ENCODE data around the gene CCDC82.
"Not testable (repeated sequence)": the region's sequence is repeated elsewhere in the genome, so short reads cannot be mapped to it uniquely, and the experiment has no call there.

CCDC82 gene

DNA sequence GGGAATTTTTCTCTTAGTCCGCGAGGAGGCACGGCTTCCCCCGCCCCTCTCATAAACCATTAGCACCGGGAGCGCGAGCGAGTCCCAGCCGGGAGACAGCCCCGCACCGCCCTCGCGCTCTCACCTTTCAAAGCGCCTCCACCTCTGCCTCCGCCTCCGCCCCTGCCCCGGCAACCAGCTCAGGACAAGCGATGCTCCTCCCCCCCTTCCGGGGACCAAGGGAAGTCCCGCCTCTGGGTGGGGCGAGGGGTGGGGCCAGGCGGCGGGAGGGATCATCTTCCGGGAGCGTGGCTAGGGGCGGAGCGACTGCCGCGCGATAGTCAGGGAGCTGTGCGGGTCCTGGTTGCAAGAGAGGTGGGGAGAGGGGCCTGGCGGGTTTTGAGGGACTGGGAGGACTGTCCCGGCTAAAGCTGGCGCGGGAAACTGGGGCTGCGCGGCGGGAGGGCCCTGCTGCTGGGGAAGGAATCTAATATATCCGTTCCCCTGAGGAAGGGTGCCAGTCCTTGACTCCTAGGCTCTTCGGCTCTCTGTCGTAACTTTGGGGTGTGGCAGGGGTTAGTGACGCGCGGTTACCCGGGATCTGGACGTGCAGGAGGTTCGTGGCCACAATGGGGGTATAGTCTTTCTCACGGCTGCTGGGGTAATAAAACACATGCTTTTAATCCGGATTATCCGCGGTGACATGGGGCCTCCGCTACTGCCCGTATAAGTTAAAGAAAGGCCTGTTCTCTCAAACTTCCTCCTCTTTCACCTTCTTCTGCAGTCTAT is at the start of gene CCDC82, which contains the start of gene JRKL:
Gene CCDC82, minus strand, starts transcription at position 193 of the 768 bp plus-strand sequence. CDS start 5,165 bp downstream, outside the sequence.
Gene JRKL, plus strand, starts transcription at position 294 of the 768 bp plus-strand sequence. CDS start 637 bp downstream, outside the sequence.
- peak; percentile 91 for DNase-seq (ENCODE audit: low spot score)

DNA sequence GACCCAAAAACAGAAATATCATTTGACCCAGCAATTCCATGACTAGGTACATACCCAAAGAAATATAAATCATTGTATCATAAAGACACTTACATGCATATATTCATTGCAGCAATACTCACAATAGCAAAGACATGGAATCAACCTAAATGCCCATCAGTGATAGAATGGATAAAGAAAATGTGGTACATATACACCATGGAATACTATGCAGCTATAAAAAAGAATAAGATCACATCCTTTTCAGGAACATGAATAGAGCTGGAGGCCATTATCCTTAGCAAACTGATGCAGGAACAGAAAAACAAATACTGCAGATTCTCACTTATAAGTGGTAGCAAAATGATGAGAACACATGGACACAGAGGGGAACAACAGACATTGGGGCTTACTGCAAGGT is 42.9 kb upstream of the CCDC82 start:
- DNase-seq (ENCODE audit: low spot score) = not testable (repeated sequence)

DNA sequence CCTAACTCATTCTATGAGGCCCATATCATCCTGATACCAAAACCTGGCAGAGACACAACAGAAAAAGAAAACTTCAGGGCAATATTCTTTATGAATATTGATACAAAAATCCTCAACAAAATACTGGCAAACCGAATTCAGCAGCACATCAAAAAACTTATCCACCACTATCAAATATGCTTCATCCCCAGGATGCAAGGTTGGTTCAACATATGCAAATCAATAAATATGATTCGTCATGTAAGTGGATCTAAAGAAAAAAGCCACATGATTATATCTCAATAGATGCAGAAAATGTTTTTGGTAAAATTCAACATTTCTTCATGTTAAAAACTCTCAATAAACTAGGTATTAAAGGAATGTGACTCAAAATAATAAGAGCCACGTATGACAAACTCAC is 41.0 kb upstream of the CCDC82 start:
- no peak for DNase-seq (ENCODE audit: low spot score)

DNA sequence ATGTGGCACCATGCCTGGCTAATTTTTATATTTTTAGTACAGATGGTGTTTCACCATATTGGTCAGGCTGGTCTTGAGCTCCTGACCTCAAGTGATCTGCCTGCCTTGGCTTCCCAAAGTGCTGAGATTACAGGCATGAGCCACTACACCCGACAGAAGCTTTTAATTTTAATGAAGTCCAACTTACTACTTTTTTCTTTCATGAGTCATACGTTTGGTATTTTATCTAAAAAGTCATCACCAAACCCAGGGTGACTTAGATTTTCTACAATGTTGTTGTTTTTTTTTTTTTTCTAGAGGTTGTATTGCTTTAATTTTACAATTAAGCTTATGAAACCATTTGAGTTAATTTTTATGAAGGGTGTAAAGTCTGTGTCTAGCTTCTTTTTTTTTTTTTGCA is 35.0 kb upstream of the CCDC82 start:
- peak; percentile 45 for DNase-seq (ENCODE audit: low spot score)

DNA sequence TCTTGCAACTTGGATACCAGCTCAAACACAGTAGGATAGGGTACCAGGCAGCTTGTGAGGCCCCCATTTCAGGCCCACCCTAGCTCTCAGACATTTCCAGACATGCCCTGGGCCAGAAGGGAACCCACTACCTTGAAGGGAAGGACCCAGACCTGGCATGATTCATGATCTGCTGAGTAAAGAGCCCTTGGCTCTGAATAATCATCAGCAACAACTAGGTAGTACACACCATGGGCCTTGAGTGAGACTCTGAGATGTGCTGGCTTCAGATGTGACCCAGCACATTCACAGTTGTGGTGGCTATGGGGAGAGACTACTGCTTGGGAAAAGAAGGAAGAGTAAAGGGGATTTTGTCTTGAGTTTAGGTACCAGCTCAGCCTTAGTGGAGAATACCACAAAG is 23.7 kb upstream of the CCDC82 start:
- DNase-seq (ENCODE audit: low spot score) = no peak

DNA sequence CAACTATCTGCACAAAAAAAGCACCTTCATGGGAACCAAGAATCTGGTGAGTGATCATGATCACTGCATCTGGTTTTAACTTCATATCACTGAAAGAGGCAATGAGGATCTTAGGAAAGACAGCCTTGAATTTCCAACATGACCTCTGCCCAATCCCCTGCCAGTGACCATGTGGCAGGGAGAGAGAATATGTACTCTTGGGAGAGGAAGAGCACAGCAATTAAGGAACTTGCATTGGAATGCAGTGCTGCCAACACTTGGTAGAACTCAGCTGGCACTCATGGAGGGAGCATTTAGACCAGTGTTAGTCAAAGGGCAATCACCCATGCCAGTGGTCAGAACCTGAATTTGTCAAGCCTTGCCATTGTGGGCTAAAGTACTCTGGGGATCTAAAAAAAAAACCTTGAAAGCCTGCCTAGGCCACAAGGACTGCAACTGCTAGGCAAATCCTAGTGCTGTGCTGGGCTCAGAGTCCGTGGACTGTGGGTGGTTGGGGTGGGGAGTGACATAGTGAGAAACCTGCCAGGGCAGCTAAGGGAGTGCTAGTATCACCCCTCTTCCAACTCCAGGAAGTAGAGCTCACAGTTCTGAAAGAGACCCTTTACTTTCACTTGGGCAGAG is 23.2 kb upstream of the CCDC82 start:
- no peak for DNase-seq (ENCODE audit: low spot score)

DNA sequence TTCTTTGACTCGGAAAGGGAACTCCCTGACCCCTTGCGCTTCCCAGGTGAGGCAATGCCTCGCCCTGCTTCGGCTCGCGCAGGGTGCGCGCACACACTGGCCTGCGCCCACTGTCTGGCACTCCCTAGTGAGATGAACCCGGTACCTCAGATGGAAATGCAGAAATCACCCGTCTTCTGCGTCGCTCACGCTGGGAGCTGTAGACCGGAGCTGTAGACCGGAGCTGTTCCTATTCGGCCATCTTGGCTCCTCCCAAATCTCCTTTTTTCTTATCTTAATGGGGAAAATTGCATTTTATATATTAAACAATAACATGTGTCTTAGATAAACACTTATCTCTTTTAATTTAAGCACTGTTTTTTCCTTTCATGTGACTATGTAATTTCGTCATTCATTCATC is 21.7 kb upstream of the CCDC82 start:
- DNase-seq (ENCODE audit: low spot score) = not testable (repeated sequence)

DNA sequence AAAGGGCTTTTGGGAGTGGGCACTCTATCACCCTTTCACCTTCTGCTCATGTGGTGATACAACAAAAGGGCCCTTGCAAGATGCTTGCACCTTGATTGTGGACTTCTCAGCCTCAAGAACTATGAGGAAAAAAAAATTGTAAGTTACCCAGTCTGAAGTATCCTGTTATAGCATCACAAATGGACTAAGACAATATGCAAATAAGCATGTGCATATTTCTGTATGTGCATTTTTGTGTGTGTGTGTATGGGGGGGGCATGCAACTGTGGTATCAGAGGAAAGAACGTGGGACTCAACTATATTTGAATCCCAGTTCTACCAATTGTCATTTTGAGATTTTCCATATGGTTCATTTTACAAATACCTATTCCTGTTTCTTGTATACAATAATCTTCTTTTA is 11.0 kb upstream of the CCDC82 start:
- no peak for DNase-seq (ENCODE audit: low spot score)

DNA sequence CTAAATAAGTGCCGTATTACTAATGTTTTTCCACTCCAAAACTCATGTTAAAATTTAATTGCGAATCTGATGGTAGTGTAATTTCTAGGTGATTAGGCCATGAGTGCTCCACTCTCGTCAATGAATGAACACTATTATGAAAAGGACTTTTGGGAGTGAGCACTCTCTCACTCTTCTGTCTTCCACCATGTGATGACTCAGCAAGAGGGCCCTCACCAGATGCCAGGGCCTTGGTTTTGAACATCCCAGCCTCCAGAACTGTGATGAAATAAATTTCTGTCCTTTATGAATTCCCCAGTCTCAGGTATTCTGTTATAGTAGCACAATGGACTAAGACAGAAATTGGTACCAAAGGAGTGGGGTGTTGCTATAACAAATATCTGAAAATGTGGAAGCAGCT is 8.2 kb upstream of the CCDC82 start:
- no peak for DNase-seq (ENCODE audit: low spot score)

DNA sequence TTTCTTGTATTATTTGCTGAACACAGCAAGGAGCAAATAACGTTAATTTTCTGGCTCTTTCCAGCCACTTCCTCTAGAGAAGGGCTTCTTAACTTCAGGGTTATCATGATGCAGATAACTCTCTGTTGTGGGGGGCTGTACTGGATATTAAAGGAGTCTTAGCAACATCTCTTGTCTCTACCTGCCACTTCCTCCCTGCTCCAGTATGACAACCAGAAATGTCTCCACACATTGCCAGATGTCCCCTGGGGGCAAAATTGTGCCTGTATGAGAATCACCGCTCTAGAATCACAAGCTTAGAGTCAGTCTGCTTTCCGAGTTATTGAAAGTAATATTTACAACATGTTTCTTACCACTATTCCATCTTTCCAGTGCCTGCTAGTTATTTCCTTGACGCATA is 6.9 kb upstream of the CCDC82 start:
- no peak for DNase-seq (ENCODE audit: low spot score)

DNA sequence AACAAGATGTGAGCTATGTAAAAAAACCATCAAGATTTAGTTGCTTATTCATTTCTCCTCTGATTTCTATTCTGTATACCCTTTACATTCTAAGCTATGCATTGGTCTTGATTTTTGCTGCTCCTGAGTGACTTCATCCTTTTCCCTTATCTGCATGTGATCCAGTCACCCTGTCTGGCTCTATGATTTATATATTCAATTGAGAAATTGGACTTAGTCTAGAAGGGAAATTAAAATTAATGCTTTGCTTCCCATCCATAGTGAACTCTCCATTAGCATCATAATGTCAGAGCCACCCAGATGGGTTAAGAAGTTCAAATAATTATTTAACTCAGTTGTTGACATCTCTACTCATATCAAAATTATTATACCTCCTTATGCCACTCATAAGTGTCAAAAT is 5.1 kb upstream of the CCDC82 start:
- no peak for DNase-seq (ENCODE audit: low spot score)

DNA sequence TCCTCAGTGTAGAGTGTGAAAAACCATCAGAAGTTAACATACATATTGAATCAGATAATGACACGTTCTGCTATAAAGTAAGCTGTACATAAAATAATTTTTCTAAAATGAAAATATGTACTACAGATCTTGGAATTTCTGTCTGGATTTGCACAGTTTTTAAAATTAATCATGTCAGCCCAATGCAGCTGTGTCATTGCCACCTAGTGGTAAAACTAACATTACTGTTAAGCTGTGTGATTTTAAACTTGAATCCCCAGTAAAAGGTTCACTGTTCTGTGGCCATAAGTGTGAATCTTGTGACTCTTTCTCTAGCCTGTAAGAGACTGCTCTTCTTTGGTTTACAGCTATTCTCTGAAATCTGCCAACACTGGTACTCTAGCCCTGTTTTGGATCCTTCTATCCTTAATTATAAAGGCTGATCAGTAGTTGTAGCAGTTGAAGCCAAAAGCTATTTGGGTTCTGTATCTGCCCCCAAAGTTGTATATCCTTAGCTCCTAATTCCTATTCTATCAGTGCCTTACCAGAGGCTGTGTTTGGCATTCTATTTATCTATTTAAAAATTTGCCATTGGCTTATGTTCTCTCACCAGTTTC is 4.1 kb upstream of the CCDC82 start:
- DNase-seq (ENCODE audit: low spot score) = peak; percentile 62

DNA sequence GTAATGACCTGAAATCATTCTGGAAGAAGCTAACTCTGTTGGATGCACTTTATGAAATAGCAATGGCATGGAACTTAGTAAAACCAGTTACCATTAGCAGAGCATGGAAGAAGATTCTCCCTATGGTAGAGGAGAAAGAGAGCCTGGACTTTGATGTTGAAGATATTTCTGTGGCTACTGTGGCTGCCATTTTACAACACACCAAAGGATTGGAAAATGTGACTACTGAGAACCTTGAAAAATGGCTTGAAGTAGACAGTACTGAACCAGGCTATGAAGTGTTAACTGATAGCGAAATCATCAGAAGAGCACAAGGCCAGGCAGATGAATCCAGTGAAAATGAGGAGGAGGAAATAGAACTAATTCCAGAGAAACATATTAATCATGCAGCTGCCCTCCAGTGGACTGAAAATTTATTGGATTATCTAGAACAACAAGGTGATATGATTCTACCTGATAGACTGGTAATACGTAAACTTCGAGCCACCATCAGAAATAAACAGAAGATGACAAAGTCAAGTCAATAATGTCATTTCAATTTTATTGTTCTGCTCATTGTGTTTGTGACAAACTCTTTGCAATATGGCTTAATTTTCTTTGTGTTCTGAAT is 2.1 kb upstream of the CCDC82 start:
- no peak for DNase-seq (ENCODE audit: low spot score)

DNA sequence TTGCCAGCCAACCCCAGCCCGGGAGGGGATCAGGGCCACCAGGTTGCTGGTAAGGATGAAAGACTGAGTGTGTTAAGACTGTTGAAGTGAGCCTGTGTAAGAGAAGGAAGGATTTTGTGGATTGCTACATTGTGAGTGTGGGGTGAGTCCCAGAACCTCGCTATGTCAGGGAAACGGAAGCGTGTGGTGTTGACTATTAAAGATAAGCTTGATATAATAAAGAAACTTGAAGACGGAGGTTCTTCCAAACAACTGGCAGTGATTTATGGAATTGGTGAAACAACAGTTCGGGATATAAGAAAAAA is 728 bp upstream of the CCDC82 start:
- peak; percentile 32 for DNase-seq (ENCODE audit: low spot score)

DNA sequence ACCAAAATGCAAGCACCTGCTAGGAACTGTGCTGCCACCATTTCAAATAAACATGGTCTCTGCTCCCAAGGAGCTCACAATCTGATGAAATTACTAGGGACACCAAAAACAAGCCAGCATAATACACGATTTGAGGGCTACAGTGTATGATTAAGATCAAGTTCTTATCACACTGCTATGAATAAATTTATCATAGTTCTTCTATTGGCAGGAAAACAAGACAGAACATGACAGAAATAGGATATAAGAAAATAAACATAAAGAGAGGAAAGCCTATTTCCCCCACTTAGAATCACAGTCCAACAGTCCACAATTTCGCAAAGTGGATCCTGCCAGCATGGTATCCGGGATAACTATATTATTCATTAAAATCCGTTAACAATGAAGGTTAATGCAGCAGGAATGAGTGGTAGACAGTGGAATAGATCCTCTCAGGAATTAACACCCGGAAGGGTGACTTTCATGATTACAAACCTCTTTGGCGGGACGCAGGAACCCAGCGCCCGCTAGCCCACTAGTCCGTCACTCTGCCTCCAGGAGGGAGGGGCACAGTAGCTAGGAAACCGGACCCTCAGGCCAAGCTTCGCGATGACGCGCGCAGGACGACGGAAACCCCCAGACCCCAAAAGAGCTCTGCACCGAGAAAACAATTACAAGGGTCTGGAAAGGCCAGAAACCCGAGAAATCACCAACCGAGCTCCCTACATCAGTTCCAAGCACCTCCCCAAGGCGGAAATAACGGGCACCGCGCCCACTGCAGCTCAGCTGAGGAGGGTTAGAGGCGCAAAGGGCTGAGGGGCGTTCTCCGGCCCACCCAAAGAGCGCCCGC is 607 bp downstream of the CCDC82 start:
- peak; percentile 62 for DNase-seq (ENCODE audit: low spot score)

DNA sequence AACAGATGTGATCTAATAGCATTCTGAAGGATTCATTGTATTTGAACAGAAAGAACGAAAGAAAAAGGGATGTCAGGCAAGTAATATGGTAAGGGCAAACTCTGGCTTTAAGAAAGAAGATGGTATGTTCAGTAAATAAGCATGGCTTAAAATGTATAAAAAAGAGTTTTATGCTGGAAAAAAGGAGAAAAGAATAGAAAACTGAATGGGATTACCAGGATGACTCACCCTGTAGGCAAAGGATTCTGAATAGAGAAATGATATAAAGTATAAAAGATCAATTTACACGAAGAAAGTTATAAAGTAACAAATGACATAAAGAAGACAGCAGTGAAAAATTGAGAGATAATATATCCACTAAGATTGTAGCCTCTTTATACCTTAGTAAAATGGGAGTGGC is 4.5 kb downstream of the CCDC82 start:
- DNase-seq (ENCODE audit: low spot score) = no peak

DNA sequence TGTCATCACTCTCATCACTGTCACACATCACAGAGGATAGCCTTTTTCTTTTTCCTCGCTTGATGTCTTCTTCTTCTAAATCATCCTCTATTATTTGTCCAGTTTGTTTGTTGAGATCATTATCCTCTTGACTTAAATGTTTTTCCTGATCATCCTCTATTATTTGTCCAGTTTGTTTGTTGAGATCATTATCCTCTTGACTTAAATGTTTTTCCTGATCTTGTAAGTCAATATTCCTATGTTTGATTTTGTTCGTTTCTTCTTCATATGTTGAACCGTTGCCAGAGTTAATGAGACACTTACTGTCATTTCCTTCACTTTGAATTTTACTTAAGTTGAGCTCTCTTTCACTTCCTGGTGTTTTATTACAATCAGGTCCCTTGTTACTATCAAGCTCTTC is 5.6 kb downstream of the CCDC82 start:
- no peak for DNase-seq (ENCODE audit: low spot score)

DNA sequence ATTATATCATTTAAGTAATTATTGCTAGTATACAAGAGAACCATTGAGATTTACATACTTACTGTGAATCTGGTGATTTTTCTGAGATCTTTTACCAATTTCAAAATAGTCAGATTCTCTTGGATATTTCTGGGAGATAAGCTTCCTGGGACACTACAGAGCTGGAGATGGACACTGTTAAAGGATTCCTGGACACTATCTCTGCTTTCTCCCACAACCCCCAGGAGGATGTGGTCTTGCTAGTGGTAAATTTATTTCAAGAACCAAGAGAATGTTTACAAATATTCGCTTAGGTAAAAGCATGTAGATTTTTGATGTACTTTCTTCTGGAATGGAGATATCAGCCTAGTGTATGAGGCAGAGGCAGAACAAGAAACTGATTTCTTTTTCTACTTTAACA is 12.9 kb downstream of the CCDC82 start:
- no peak for DNase-seq (ENCODE audit: low spot score)

DNA sequence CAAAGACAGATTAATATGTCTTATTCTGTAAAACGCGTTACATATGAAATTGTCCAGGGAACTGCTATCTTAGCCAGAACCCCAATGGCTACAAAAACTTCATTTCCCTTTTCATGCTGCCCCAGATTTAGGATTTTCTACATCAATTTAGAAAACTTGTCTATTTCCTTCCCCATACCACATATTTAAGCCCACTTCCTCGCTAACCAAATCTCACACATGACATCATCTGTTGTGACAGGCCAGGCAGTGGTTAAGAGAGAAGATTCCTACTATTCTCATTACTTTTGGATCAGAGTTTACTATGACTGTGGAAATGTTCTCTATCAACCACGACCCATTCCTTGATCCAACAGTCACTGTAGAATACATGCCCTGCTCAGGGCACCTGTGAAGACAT is 15.9 kb downstream of the CCDC82 start:
- DNase-seq (ENCODE audit: low spot score) = no peak

DNA sequence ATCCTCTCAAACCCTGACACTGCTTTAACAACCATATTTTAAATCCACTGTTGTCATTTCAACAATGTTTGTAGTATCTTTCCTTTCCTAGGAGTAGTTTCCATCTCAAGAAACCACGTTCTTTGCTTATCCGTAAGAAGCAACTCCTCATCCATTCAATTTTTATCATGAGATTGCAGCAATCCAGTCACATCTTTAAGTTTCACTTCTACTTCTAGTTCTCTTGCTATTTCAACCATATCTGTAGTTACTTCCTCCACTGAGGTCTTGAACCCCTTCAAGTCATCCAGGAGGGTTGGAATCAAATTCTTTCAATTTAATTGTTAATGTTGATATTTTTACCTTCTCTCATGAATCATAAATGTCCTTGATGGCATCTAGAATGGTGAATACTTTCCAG is 22.4 kb downstream of the CCDC82 start:
- DNase-seq (ENCODE audit: low spot score) = no peak

DNA sequence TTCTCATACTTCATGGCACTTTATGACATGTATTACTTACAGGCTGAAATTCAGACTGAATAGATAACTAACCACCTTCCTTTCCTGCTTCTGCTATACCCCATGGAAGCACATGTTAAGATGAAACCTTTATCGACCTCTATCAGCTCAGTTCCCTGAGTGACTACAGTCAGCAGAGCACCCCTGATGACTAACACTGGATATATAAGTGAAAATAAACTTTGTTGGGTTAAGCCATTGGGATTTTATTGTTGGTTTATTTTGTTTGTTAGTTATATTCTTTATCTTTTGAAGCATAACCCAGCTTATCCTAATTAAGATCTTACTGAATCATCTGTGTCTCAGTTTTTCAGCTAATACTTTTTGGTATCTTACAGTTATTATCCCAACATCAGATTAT is 23.7 kb downstream of the CCDC82 start:
- DNase-seq (ENCODE audit: low spot score) = no peak

DNA sequence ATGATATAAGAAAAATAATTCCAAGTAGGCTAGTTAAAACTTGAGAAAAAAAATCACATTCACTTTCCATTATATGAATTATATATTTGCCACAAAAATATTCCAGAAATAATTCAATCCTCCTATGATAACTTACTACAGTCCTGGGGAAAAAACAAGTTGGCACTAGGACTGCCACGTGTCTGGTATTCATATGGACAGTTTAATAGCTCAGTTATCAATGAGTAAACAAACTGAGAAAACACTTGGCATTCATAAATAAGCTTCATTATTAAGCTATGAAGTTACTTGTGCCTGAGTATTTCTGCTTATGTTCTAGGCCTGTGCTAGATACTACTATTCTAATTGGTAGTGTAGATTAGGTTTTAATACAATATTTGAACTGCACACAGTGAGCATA is 24.2 kb downstream of the CCDC82 start:
- no peak for DNase-seq (ENCODE audit: low spot score)
